SK-N-SH treated with all-trans-retinoic acid at 6 μM for 48 hours (cell line): ENCODE results near the gene ARSB.
"Not testable (repeated sequence)": the region's sequence is repeated elsewhere in the genome, so short reads cannot be mapped to it uniquely, and the experiment has no call there.

ENCODE experiments used
- ATAC-seq: fragments of 200-7000 bp; cut with Tn5 transposase; 3 replicates; pipeline ENCODE4 v1.9.1; 2020; ENCODE audit warnings: mild to moderate bottlenecking, moderate library complexity
- ARNTL ChIP-seq: fragments of 450-650 bp; formaldehyde crosslinking; IDR thresholded peaks from 2 replicates; pipeline ENCODE4 v1.5.0; 2020; ENCODE audit warnings: low read depth, mild to moderate bottlenecking, moderate library complexity, borderline replicate concordance
- CREB5 ChIP-seq: fragments of 250-450 bp; sonication (Bioruptor Pico); IDR thresholded peaks from 2 replicates; pipeline ENCODE4 v1.5.1; 2020; ENCODE audit warnings: low read depth, mild to moderate bottlenecking, moderate library complexity
- CSDC2 ChIP-seq: fragments of 250-450 bp; sonication (Bioruptor Pico); IDR thresholded peaks from 2 replicates; pipeline ENCODE4 v1.5.0; 2020; ENCODE audit warnings: mild to moderate bottlenecking, moderate library complexity
- CSRNP3 ChIP-seq: fragments of 250-450 bp; sonication (Bioruptor Pico); IDR thresholded peaks from 2 replicates; pipeline ENCODE4 v1.5.1; 2021; ENCODE audit warnings: mild to moderate bottlenecking, moderate library complexity
- ESRRG ChIP-seq: fragments of 250-450 bp; sonication (Bioruptor Pico); IDR thresholded peaks from 2 replicates; pipeline ENCODE4 v1.6.1; 2021; ENCODE audit warnings: mild to moderate bottlenecking
- GLIS3 ChIP-seq: fragments of 250-450 bp; sonication (Bioruptor Pico); IDR thresholded peaks from 2 replicates; pipeline ENCODE4 v1.5.0; 2020; ENCODE audit warnings: mild to moderate bottlenecking, moderate library complexity
- ISL1 ChIP-seq: fragments of 250-450 bp; sonication (Bioruptor Pico); IDR thresholded peaks from 2 replicates; pipeline ENCODE4 v2.1.2; 2022; ENCODE audit warnings: mild to moderate bottlenecking, moderate library complexity
- OSR1 ChIP-seq: fragments of 250-450 bp; sonication (Bioruptor Pico); IDR thresholded peaks from 2 replicates; pipeline ENCODE4 v1.8.0; 2022; ENCODE audit warnings: moderate library complexity, mild to moderate bottlenecking, inconsistent platforms
- PATZ1 ChIP-seq: fragments of 250-450 bp; sonication (Bioruptor Pico); IDR thresholded peaks from 2 replicates; pipeline ENCODE4 v1.8.0; 2020; ENCODE audit warnings: mild to moderate bottlenecking, moderate library complexity, borderline replicate concordance
- RARB ChIP-seq: fragments of 250-450 bp; sonication (Bioruptor Pico); IDR thresholded peaks from 2 replicates; pipeline ENCODE4 v1.8.0; 2021; ENCODE audit warnings: mild to moderate bottlenecking, moderate library complexity
- TCF4 ChIP-seq: fragments of 250-450 bp; sonication (Bioruptor Pico); IDR thresholded peaks from 2 replicates; pipeline ENCODE4 v1.8.0; 2021; ENCODE audit warnings: mild to moderate bottlenecking, moderate library complexity, borderline replicate concordance
- TSHZ2 ChIP-seq: fragments of 250-450 bp; sonication (Bioruptor Pico); IDR thresholded peaks from 2 replicates; pipeline ENCODE4 v1.5.0; 2020; ENCODE audit warnings: mild to moderate bottlenecking, moderate library complexity
- ZC3H10 ChIP-seq: fragments of 250-450 bp; sonication (Bioruptor Pico); IDR thresholded peaks from 2 replicates; pipeline ENCODE4 v1.5.1; 2021; ENCODE audit warnings: mild to moderate bottlenecking, moderate library complexity
- ZFP3 ChIP-seq: fragments of 250-450 bp; sonication (Bioruptor Pico); IDR thresholded peaks from 2 replicates; pipeline ENCODE4 v1.5.0; 2020; ENCODE audit warnings: mild to moderate bottlenecking, moderate library complexity
- ZNF70 ChIP-seq: fragments of 450-650 bp; formaldehyde crosslinking; IDR thresholded peaks from 2 replicates; pipeline ENCODE4 v1.5.0; 2020; ENCODE audit warnings: mild to moderate bottlenecking, moderate library complexity

ARSB gene

GRCh38 chr5:78912085-78912771 lies 72.9 kb downstream of the ARSB start (continued):
- TF ChIP-seq CREB5 (CRISPR knock-in tag) (peak; percentile 67; the same call in 1 of the 2 replicates), ZNF70 (CRISPR knock-in tag) (no peak), CSRNP3 (CRISPR knock-in tag) (no peak), ZC3H10 (CRISPR knock-in tag) (no peak), ISL1 (CRISPR knock-in tag) (peak; percentile 87), OSR1 (CRISPR knock-in tag) (no peak), ZFP3 (CRISPR knock-in tag) (no peak), RARB (CRISPR knock-in tag) (no peak), PATZ1 (CRISPR knock-in tag) (no peak), ARNTL (CRISPR knock-in tag) (no peak), CSDC2 (no peak)
- TF ChIP-seq, all 23 proteins: peak for 5

GRCh38 chr5:78909224-78909983 lies 75.7 kb downstream of the ARSB start:
- not testable (repeated sequence) for ATAC-seq

- peak; percentile 67 for TF ChIP-seq TSHZ2 (CRISPR knock-in tag)
- TF ChIP-seq TCF4 (CRISPR knock-in tag), result peak; percentile 90
- TF ChIP-seq ESRRG (CRISPR knock-in tag), result no peak
- peak; percentile 91 for ATAC-seq
These were observed 76.7 kb downstream of the ARSB start for GRCh38 chr5:78908173-78909061.

GRCh38 chr5:78907255-78907891 lies 77.7 kb downstream of the ARSB start:
- TF ChIP-seq GLIS3 (CRISPR knock-in tag), result no peak
- TF ChIP-seq PATZ1 (CRISPR knock-in tag), result peak; percentile 71; the same call in 1 of the 2 replicates
- ATAC-seq, result peak; percentile 45
